ENCODE data around the gene LIME1. TPM values are rescaled to one million over a fixed set of nuclear protein-coding genes. Genes with fewer than 3 reads are reported as not detected.

Gene LIME1
- total RNA-seq, 1 experiment from 2014 or later: 27.4 TPM

GRCh38 chr20:63747622-63748069 is 11.2 kb downstream of the LIME1 start:
- no peaks in the 10 kb centered on the region for H3K4me1 ChIP-seq (ENCODE audit: control insufficient read depth in 1 of 2, insufficient read depth in 2 of 2, low read length in 2 of 2)
- peaks cover 0 to 10% of the 10 kb centered on the region in 2 experiments; a peak in 2 of 4 replicates for H3K36me3 ChIP-seq (ENCODE audit: control insufficient read depth in 1 of 2, insufficient read depth in 2 of 2, low read length in 2 of 2)
- no peaks in the 10 kb centered on the region for H3K27me3 ChIP-seq (ENCODE audit: insufficient read depth, low read length)
- H3K9me2 ChIP-seq (ENCODE audit: insufficient read depth): no peaks in the 10 kb centered on the region
- H3K79me2 ChIP-seq (ENCODE audit: insufficient read depth, low read length): no peaks in the 10 kb centered on the region; the same call in 1 of the 2 replicates
- H2AFZ ChIP-seq (ENCODE audit: low read depth, low read length, poor library complexity, severe bottlenecking): no peak overlapping the region
- no peak overlapping the region; the same call in 1 of the 2 replicates for H3K27ac ChIP-seq (ENCODE audit: low read depth, low read length)
- ATAC-seq (no peak), DNase-seq (ENCODE audit: low read depth, low spot score) (no peak)
- POLR2A ChIA-PET: no interaction called here
- no TSS peak for BruUV-seq (replicated peaks)
- no peak overlapping the region for H3K9ac ChIP-seq (ENCODE audit: low read length)
- TF ChIP-seq SRF (IDR thresholded peaks at IDR 0.05; ENCODE audit: low read depth) (no peak), SIN3A (IDR thresholded peaks at IDR 0.05; ENCODE audit: low read depth) (no peak)
- H4K20me1 ChIP-seq (ENCODE audit: insufficient read depth): no peaks in the 10 kb centered on the region
- CTCF ChIA-PET: no interaction called here
- RAD21 ChIA-PET (ENCODE audit: low non-redundant PET in 1 of 2, low total read pairs in 2 of 2, uncharacterized antibody in 2 of 2, unreplicated experiment in 2 of 2): no interaction called here
- no peaks in the 10 kb centered on the region for H3K9me3 ChIP-seq (ENCODE audit: control insufficient read depth in 1 of 2, insufficient read depth in 1 of 2, low read depth in 1 of 2, low read length in 2 of 2)
- H3K4me2 ChIP-seq (ENCODE audit: low read length): no peak overlapping the region
- no peak overlapping the region for H3K4me3 ChIP-seq (replicated peaks in 1 of 2; ENCODE audit: low read depth in 1 of 2, low read length in 2 of 2)
- intact Hi-C loops (cut with micrococcal nuclease): no loop called here

DNA sequence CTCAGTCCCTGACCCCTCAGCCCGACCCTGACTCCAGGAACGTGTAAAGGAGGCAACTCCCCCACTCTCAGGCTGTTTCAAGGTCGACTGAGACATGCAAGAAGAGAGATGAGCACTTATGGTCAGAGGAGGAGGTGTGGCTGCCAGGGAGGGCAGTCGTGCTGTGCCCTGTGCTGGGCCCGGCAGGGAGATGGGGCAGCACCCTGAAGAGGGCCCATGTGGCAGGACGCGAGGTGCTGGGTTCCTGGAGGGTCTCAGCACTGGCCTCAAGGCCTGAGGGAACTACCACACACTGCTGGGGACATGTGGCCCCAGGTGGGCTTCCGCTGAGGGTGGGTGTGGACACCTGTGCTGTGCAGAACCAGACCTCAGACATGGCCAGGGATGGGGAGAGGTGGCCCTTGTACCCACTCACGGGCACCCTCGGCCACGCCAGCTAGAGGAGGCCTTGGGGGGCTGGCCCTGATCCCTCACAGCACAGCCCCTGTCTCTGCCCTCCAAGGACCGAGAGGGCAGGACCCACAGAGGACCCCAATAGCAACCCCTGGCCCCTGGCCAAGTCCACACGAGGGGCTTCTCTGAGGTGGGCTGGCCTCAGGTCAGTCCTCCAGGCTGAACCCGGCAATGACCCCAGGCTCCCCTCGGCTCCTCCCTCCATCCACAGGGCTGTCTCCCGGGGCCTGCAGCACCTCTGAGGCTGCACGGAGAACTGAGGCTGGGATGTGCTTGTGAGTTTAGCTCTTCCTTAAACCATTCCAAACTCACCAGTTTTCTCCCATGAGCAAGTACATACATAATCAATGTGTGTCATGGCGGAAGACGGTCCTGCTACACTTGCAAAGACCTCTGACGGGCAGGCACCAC is 11.8 kb downstream of the LIME1 start:
- no peaks in the 10 kb centered on the region for H3K79me2 ChIP-seq (ENCODE audit: insufficient read depth, low read length)
- intact Hi-C loops (cut with micrococcal nuclease): no loop called here
- peaks cover 0 to 5% of the 10 kb centered on the region in 2 experiments; a peak in 2 of 4 replicates for H3K36me3 ChIP-seq (ENCODE audit: control insufficient read depth in 1 of 2, insufficient read depth in 2 of 2, low read length in 2 of 2)
- BruUV-seq (replicated peaks): no TSS peak
- H3K4me1 ChIP-seq (ENCODE audit: control insufficient read depth in 1 of 2, insufficient read depth in 2 of 2, low read length in 2 of 2): no peaks in the 10 kb centered on the region
- RAD21 ChIA-PET (ENCODE audit: low non-redundant PET in 1 of 2, low total read pairs in 2 of 2, uncharacterized antibody in 2 of 2, unreplicated experiment in 2 of 2): no interaction called here
- no peak overlapping the region for H3K4me2 ChIP-seq (ENCODE audit: low read length)
- DNase-seq (ENCODE audit: low read depth, low spot score): no peak
- no peaks in the 10 kb centered on the region for H3K9me3 ChIP-seq (ENCODE audit: control insufficient read depth in 1 of 2, insufficient read depth in 1 of 2, low read depth in 1 of 2, low read length in 2 of 2)
- H3K27me3 ChIP-seq (ENCODE audit: insufficient read depth, low read length): no peaks in the 10 kb centered on the region
- TF ChIP-seq ZBTB33 (IDR thresholded peaks at IDR 0.05; ENCODE audit: extremely low read depth, insufficient replicate concordance, low read length) (no peak), CTCF (IDR thresholded peaks at IDR 0.05 in 2 of 3, conservative IDR thresholded peaks at IDR 0.05 in 1 of 3; ENCODE audit: borderline replicate concordance in 1 of 3, insufficient read depth in 1 of 3, low read depth in 2 of 3, low read length in 2 of 3) (no peak), POLR2AphosphoS5 (IDR thresholded peaks at IDR 0.05; ENCODE audit: low read depth, low read length) (no peak), FOSL1 (IDR thresholded peaks at IDR 0.05; ENCODE audit: low read depth) (no peak)
- no peak overlapping the region for H3K4me3 ChIP-seq (replicated peaks in 1 of 2; ENCODE audit: low read depth in 1 of 2, low read length in 2 of 2)
- H3K9me2 ChIP-seq (ENCODE audit: insufficient read depth): no peaks in the 10 kb centered on the region
- H4K20me1 ChIP-seq (ENCODE audit: insufficient read depth): no peaks in the 10 kb centered on the region
- H2AFZ ChIP-seq (ENCODE audit: low read depth, low read length, poor library complexity, severe bottlenecking): no peak overlapping the region
- CTCF ChIA-PET: no interaction called here
- ATAC-seq: no peak
- H3K27ac ChIP-seq (ENCODE audit: low read depth, low read length): no peak overlapping the region; the same call in 1 of the 2 replicates
- no peak overlapping the region for H3K9ac ChIP-seq (ENCODE audit: low read length)
- POLR2A ChIA-PET: no interaction called here
